Measurements from ENCODE around the gene SACM1L.

SACM1L gene

DNA sequence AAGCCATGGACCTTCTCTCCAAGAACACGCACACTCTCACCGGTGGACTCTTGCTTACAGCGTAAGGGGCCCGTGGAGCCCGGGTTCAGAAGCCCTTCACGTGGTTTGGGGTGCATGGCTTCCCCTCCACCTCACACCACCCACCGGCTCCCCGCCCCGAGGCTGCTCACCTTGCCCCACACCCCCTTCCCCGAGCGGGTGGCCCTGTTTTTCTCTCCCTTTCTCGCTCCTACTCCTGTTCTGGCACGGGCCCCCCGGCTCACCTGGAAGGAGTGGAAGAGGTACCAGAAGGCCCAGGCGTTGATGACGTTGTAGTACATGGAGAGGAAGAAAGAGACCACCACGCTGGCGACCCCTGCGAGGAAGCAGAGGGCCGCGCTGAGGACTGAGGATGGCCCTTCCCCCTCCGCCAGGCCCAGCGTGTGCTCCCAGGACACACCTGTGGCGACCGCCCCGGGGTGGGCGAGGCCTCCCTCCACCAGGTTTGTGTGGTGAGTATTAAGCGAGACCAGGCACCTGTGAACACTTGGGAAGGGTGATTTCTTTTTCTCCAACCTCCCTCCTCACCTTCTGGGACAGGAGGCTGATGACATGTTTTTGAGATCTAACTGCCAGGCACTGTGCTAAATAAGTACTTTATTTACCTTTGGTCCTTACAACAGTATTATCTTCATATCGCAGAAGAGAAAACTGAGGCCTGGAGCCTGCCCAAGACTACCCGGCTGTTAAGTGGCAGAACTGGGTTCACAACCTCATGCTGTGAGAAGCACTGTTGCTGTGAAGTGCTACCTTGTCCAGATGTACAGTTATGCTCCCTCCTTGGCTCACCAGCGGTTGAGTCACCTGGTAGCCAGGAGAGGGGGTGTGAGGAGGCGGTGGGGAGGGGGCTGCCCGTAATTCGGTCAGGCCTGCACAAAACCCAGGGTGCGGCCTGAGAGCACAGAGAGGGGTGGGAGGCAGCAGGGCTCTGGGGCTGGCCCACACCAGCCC is 90.8 kb downstream of the SACM1L start:
- H3K27me3 ChIP-seq (ENCODE audit: insufficient read depth, low read depth, severe bottlenecking): peaks cover 10% of the 10 kb centered on the region
- peaks cover 5% of the 10 kb centered on the region for H3K9me3 ChIP-seq (ENCODE audit: severe bottlenecking)
- H3K4me3 ChIP-seq (ENCODE audit: low read depth, low read length): no peak overlapping the region
- TF ChIP-seq, protein P1, sequence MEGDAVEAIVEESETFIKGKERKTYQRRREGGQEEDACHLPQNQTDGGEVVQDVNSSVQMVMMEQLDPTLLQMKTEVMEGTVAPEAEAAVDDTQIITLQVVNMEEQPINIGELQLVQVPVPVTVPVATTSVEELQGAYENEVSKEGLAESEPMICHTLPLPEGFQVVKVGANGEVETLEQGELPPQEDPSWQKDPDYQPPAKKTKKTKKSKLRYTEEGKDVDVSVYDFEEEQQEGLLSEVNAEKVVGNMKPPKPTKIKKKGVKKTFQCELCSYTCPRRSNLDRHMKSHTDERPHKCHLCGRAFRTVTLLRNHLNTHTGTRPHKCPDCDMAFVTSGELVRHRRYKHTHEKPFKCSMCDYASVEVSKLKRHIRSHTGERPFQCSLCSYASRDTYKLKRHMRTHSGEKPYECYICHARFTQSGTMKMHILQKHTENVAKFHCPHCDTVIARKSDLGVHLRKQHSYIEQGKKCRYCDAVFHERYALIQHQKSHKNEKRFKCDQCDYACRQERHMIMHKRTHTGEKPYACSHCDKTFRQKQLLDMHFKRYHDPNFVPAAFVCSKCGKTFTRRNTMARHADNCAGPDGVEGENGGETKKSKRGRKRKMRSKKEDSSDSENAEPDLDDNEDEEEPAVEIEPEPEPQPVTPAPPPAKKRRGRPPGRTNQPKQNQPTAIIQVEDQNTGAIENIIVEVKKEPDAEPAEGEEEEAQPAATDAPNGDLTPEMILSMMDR (IDR thresholded peaks at IDR 0.05; ENCODE audit: low read depth, low read length): no peak
- H3K36me3 ChIP-seq: no peaks in the 10 kb centered on the region
- H3K27ac ChIP-seq: no peak overlapping the region
- DNase-seq: no peak

- no peaks in the 10 kb centered on the region for H3K36me3 ChIP-seq
Observed at GRCh38 chr3:45781271-45781670, 92.1 kb downstream of the SACM1L start.

GRCh38 chr3:45781841-45782240 is 92.6 kb downstream of the SACM1L start:
- Histone ChIP-seq H3K27me3 (ENCODE audit: insufficient read depth, low read depth, severe bottlenecking) (peaks cover 13% of the 10 kb centered on the region), H3K9me3 (ENCODE audit: severe bottlenecking) (peaks cover 5% of the 10 kb centered on the region)
- TF ChIP-seq, protein P1 (IDR thresholded peaks at IDR 0.05; ENCODE audit: low read depth, low read length): no peak

More at GRCh38 chr3:45781271-45781670, 92.1 kb downstream of the SACM1L start:
- no peak overlapping the region for H3K4me3 ChIP-seq (ENCODE audit: low read depth, low read length)
- peaks cover 5% of the 10 kb centered on the region for H3K9me3 ChIP-seq (ENCODE audit: severe bottlenecking)
- TF ChIP-seq, protein P1 (IDR thresholded peaks at IDR 0.05; ENCODE audit: low read depth, low read length): no peak
- peaks cover 12% of the 10 kb centered on the region for H3K27me3 ChIP-seq (ENCODE audit: insufficient read depth, low read depth, severe bottlenecking)
- DNase-seq: no peak
- H3K27ac ChIP-seq: no peak overlapping the region

DNA sequence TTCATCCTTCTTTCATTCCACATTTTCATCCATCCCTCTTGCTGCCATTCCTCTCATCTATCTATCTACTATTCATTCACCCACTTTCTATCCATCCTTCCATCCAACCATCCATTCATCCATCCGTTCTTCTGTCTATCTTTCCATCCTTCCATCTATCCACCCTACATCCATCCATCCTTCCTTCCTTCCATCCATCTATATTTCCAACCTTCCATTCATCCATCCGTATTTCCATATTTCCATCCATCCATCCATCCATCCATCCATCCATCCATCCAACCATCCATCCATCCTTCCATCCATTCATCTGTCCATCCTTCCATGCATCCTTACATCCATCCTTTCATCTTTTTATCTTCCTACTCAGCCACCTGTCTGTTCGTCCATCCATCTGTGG is 93.2 kb downstream of the SACM1L start:
- Histone ChIP-seq H3K4me3 (ENCODE audit: low read depth, low read length) (no peak overlapping the region), H3K27ac (no peak overlapping the region), H3K36me3 (no peaks in the 10 kb centered on the region), H3K27me3 (ENCODE audit: insufficient read depth, low read depth, severe bottlenecking) (peaks cover 11% of the 10 kb centered on the region), H3K9me3 (ENCODE audit: severe bottlenecking) (peaks cover 5% of the 10 kb centered on the region)
- TF ChIP-seq, protein P1 (IDR thresholded peaks at IDR 0.05; ENCODE audit: low read depth, low read length): no peak
- no peak for DNase-seq

More at GRCh38 chr3:45781841-45782240, 92.6 kb downstream of the SACM1L start:
- no peaks in the 10 kb centered on the region for H3K36me3 ChIP-seq
- H3K27ac ChIP-seq: no peak overlapping the region
- no peak overlapping the region for H3K4me3 ChIP-seq (ENCODE audit: low read depth, low read length)
- DNase-seq: no peak

DNA sequence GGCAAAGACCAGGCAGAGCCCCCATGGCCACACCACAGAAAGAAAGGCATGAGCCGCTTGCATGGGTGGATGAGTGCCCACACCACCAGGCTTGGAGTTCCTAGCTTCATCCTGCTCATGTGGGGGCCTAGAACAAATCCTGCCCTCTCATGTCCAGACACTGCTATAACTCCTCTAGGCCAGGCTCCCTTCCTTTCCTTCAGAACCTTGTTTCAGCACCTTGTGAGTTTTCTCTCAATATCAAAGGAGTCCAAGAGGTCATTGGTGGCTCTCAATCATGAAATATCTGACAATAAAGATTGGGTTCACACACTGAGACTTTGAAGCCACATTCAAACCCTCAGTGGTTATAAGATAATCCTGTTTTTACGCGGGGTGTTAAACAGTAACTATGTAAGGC is 94.5 kb downstream of the SACM1L start:
- H3K36me3 ChIP-seq: no peaks in the 10 kb centered on the region
- peaks cover 5% of the 10 kb centered on the region for H3K9me3 ChIP-seq (ENCODE audit: severe bottlenecking)
- H3K4me3 ChIP-seq (ENCODE audit: low read depth, low read length): no peak overlapping the region
- peaks cover 11% of the 10 kb centered on the region for H3K27me3 ChIP-seq (ENCODE audit: insufficient read depth, low read depth, severe bottlenecking)
- H3K27ac ChIP-seq: no peak overlapping the region
- DNase-seq: no peak
- TF ChIP-seq, protein P1 (IDR thresholded peaks at IDR 0.05; ENCODE audit: low read depth, low read length): 0 out of 2 replicates have a peak, but pooled peaks have one; percentile 28

Measured in WERI-Rb-1 (cell line).